Mammary epithelial cell (primary cell): ENCODE data around the gene ATP4B.

Experiments used
- EZH2 ChIP-seq: IDR thresholded peaks from 2 replicates; pipeline ENCODE4 v1.6.1; 2012; ENCODE audit warnings: low read length, inconsistent platforms, borderline replicate concordance
- TF ChIP-seq, protein P1 (sequence below), 2 donors: IDR thresholded peaks in 1 of 2; conservative IDR thresholded peaks in 1 of 2; 2 replicates each; pipeline ENCODE4 v1.5.1; 2011 to 2012; ENCODE audit warnings: inconsistent platforms in 2 of 2, low read length in 2 of 2, mild to moderate bottlenecking in 2 of 2, control low read depth in 1 of 2, low read depth in 1 of 2; ENCODE audit not compliant: insufficient read depth in 1 of 2; ENCODE audit errors: extremely low read depth in 1 of 2

DNA sequence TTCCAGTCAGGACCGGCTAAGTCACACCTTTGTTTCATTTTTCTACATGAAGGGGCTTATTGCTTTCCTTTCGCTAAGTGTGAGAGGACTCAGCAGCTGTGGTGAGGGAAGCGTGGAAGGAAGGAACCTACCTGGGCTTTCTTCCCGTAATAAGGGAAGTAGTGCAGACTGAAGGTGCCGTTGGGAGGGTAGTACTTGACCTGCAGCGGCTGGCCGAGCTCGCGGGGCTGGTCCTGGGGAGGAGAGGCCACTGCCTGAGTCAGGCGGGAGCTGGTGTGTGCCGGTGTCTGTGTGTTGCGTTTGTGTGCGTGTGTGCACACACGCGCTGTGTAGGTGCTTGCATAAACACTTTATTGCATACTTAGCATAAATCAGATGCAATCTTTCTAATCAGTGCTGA lies 7.7 kb downstream of the ATP4B start:
- TF ChIP-seq, protein P1, sequence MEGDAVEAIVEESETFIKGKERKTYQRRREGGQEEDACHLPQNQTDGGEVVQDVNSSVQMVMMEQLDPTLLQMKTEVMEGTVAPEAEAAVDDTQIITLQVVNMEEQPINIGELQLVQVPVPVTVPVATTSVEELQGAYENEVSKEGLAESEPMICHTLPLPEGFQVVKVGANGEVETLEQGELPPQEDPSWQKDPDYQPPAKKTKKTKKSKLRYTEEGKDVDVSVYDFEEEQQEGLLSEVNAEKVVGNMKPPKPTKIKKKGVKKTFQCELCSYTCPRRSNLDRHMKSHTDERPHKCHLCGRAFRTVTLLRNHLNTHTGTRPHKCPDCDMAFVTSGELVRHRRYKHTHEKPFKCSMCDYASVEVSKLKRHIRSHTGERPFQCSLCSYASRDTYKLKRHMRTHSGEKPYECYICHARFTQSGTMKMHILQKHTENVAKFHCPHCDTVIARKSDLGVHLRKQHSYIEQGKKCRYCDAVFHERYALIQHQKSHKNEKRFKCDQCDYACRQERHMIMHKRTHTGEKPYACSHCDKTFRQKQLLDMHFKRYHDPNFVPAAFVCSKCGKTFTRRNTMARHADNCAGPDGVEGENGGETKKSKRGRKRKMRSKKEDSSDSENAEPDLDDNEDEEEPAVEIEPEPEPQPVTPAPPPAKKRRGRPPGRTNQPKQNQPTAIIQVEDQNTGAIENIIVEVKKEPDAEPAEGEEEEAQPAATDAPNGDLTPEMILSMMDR (conservative IDR thresholded peaks at IDR 0.05 in 1 of 2, IDR thresholded peaks at IDR 0.05 in 1 of 2; ENCODE audit: extremely low read depth in 1 of 2, insufficient read depth in 1 of 2, low read depth in 1 of 2, low read length in 2 of 2), result no peak
- no peak for TF ChIP-seq EZH2
